H9 (cell line): ENCODE data around the gene UQCRC1. TPM values are rescaled to one million over a fixed set of nuclear protein-coding genes. Genes with fewer than 3 reads are reported as not detected.

Experiments used
- DNase-seq: peaks from one replicate; pipeline ENCODE4 v3.0.0-alpha.2; 2017
- H2AFZ ChIP-seq: one replicate; pipeline ENCODE4 v1.6.1; 2013; ENCODE audit warnings: mild to moderate bottlenecking, low read length, control low read depth, moderate library complexity
- H2AK5ac ChIP-seq: 2 replicates; pipeline ENCODE4 v1.6.1; 2013; ENCODE audit warnings: low read length, control low read depth, mixed read lengths; ENCODE audit not compliant: insufficient read length
- H2BK120ac ChIP-seq: one replicate; pipeline ENCODE4 v1.6.1; 2013; ENCODE audit warnings: low read depth, mild to moderate bottlenecking, low read length, control low read depth, inconsistent platforms; ENCODE audit not compliant: poor library complexity, severe bottlenecking
- H2BK12ac ChIP-seq: 2 replicates; pipeline ENCODE4 v1.6.1; 2013; ENCODE audit warnings: low read length, control low read depth, mixed read lengths, low read depth; ENCODE audit not compliant: insufficient read length
- H2BK15ac ChIP-seq: 2 replicates; pipeline ENCODE4 v1.6.1; 2013; ENCODE audit warnings: low read depth, low read length, control low read depth
- H2BK20ac ChIP-seq: one replicate; pipeline ENCODE4 v1.6.1; 2013; ENCODE audit warnings: low read depth, mild to moderate bottlenecking, low read length, control low read depth, inconsistent platforms; ENCODE audit not compliant: poor library complexity, severe bottlenecking
- H2BK5ac ChIP-seq: 2 replicates; pipeline ENCODE4 v1.6.1; 2013; ENCODE audit warnings: low read length, control low read depth, mixed read lengths; ENCODE audit not compliant: insufficient read length
- H3K14ac ChIP-seq: 2 replicates; pipeline ENCODE4 v1.6.1; 2013; ENCODE audit warnings: low read length, control low read depth; ENCODE audit not compliant: insufficient read depth
- H3K18ac ChIP-seq: 2 replicates; pipeline ENCODE4 v1.6.1; 2013; ENCODE audit warnings: low read depth, mild to moderate bottlenecking, mixed read lengths, low read length, control low read depth; ENCODE audit not compliant: insufficient read length
- H3K23ac ChIP-seq: 2 replicates; pipeline ENCODE4 v1.6.1; 2013; ENCODE audit warnings: low read length, control low read depth, mixed read lengths, low read depth; ENCODE audit not compliant: insufficient read length
- H3K23me2 ChIP-seq: 2 replicates; pipeline ENCODE4 v1.6.1; 2013; ENCODE audit warnings: low read depth, mild to moderate bottlenecking, mixed read lengths, low read length, control low read depth; ENCODE audit not compliant: insufficient read length, poor library complexity, severe bottlenecking
- H3K27ac ChIP-seq: 2 replicates; pipeline ENCODE4 v1.5.1; 2013; ENCODE audit warnings: low read length, control low read depth, mixed read lengths, low read depth; ENCODE audit not compliant: insufficient read length
- H3K27me3 ChIP-seq: 2 replicates; pipeline ENCODE4 v1.6.1; 2013; ENCODE audit warnings: low read length, control low read depth, inconsistent platforms; ENCODE audit not compliant: insufficient read depth
- H3K4ac ChIP-seq: 2 replicates; pipeline ENCODE4 v1.6.1; 2013; ENCODE audit warnings: low read depth, mild to moderate bottlenecking, control low read depth, inconsistent platforms, low read length, moderate library complexity
- H3K4me1 ChIP-seq: 2 replicates; pipeline ENCODE4 v1.6.1; 2013; ENCODE audit warnings: low read length, control low read depth, inconsistent platforms; ENCODE audit not compliant: insufficient read depth
- H3K4me2 ChIP-seq: 2 replicates; pipeline ENCODE4 v1.6.1; 2013; ENCODE audit warnings: low read length, control low read depth, mixed read lengths; ENCODE audit not compliant: insufficient read length, insufficient read depth
- H3K56ac ChIP-seq: 2 replicates; pipeline ENCODE4 v1.6.1; 2013; ENCODE audit warnings: low read depth, mild to moderate bottlenecking, mixed read lengths, low read length, control low read depth; ENCODE audit not compliant: insufficient read length
- H3K79me1 ChIP-seq: 2 replicates; pipeline ENCODE4 v1.6.1; 2013; ENCODE audit warnings: low read depth, mild to moderate bottlenecking, moderate library complexity, low read length, control low read depth, inconsistent platforms; ENCODE audit not compliant: insufficient read depth, poor library complexity, severe bottlenecking
- H3K79me2 ChIP-seq: 2 replicates; pipeline ENCODE4 v1.6.1; 2013; ENCODE audit warnings: low read length, control low read depth, inconsistent platforms; ENCODE audit not compliant: insufficient read depth
- H3K9ac ChIP-seq: 2 replicates; pipeline ENCODE4 v1.6.1; 2013; ENCODE audit warnings: low read length, control low read depth, mixed read lengths; ENCODE audit not compliant: insufficient read length; ENCODE audit errors: extremely low read depth
- H3K9me3 ChIP-seq: one replicate; pipeline ENCODE4 v1.6.1; 2013; ENCODE audit warnings: low read depth, low read length, inconsistent platforms; ENCODE audit not compliant: control insufficient read depth
- H3T11ph ChIP-seq: one replicate; pipeline ENCODE4 v1.6.1; 2013; ENCODE audit warnings: mild to moderate bottlenecking, low read length, control low read depth, inconsistent platforms
- H4K20me1 ChIP-seq: one replicate; pipeline ENCODE4 v1.6.1; 2013; ENCODE audit not compliant: control insufficient read depth, insufficient read length, insufficient read depth
- H4K5ac ChIP-seq: 2 replicates; pipeline ENCODE4 v1.6.1; 2013; ENCODE audit warnings: low read depth, mild to moderate bottlenecking, mixed read lengths, low read length, control low read depth; ENCODE audit not compliant: insufficient read length
- H4K8ac ChIP-seq: replicated peaks from 2 replicates; pipeline ENCODE4 v1.6.1; 2013; ENCODE audit warnings: low read length, control low read depth, mixed read lengths, low read depth; ENCODE audit not compliant: insufficient read length
- H4K91ac ChIP-seq: 2 replicates; pipeline ENCODE4 v1.6.1; 2013; ENCODE audit warnings: low read depth, mild to moderate bottlenecking, moderate library complexity, mixed read lengths, low read length, control low read depth; ENCODE audit not compliant: insufficient read length
- H3K27ac Mint-ChIP-seq, 3 experiments: 2 replicates in 2 of 3; 3 replicates in 1 of 3; pipeline ENCODE4 v1.8.0; 2020 to 2021; ENCODE audit warnings: mixed read lengths in 3 of 3, mild to moderate bottlenecking in 1 of 3, moderate library complexity in 1 of 3
- H3K27me3 Mint-ChIP-seq: 2 replicates; pipeline ENCODE4 v1.8.0; 2021; ENCODE audit warnings: low read depth, mild to moderate bottlenecking, moderate library complexity, mixed read lengths
- H3K36me3 Mint-ChIP-seq, 3 experiments: 2 replicates in 2 of 3; 3 replicates in 1 of 3; pipeline ENCODE4 v1.8.0; 2020 to 2021; ENCODE audit warnings: low read depth in 3 of 3, mixed read lengths in 3 of 3; ENCODE audit not compliant: insufficient read depth in 1 of 3
- H3K4me1 Mint-ChIP-seq, 2 experiments: 2 replicates each; pipeline ENCODE4 v1.8.0; 2020; ENCODE audit warnings: mixed read lengths in 2 of 2
- H3K4me3 Mint-ChIP-seq, 2 experiments: 2 replicates in 1 of 2; 3 replicates in 1 of 2; pipeline ENCODE4 v1.8.0; 2020 to 2021; ENCODE audit warnings: mild to moderate bottlenecking in 2 of 2, mixed read lengths in 2 of 2, moderate library complexity in 1 of 2
- H3K9me3 Mint-ChIP-seq, 2 experiments: 2 replicates in 1 of 2; 3 replicates in 1 of 2; pipeline ENCODE4 v1.8.0; 2020; ENCODE audit warnings: mild to moderate bottlenecking in 2 of 2, mixed read lengths in 2 of 2, moderate library complexity in 1 of 2
- WGBS: extraction: QIAGEN DNeasy Blood & Tissue Kit; methylation state at CpG from one replicate; pipeline ENCODE4 v1.1.7; 2013; ENCODE audit warnings: missing lambda C conversion rate, low lambda C conversion rate, mixed read lengths; ENCODE audit not compliant: insufficient read length; ENCODE audit errors: extremely low coverage; 5-methylcytosine and 5-hydroxymethylcytosine counted together
- total RNA-seq: library from RNA; stranded (reverse); gene quantifications from 2 replicates; pipeline ENCODE4 v1.2.1, GENCODE V29; 2021
- TF ChIP-seq, protein P1 (sequence below): fragments of 200-600 bp; sonication (generic); conservative IDR thresholded peaks from 3 replicates; pipeline ENCODE4 v1.8.0; 2021; ENCODE audit warnings: antibody characterized with exemption, mild to moderate bottlenecking

Gene UQCRC1
- total RNA-seq, 1 experiment from 2014 or later = 285 TPM

GRCh38 chr3:48593337-48593736 lies 16.1 kb downstream of the UQCRC1 start:
- no peak overlapping the region for H3K23ac ChIP-seq
- no peaks in the 10 kb centered on the region for H3K79me2 ChIP-seq
- H4K5ac ChIP-seq = no peak overlapping the region
- no CpG with 5 or more reads among the region's 9 CpGs for WGBS
- H3K27me3 ChIP-seq = no peaks in the 10 kb centered on the region
- no peak overlapping the region for H2BK12ac ChIP-seq
- Mint-ChIP-seq H3K36me3 (peaks cover 0 to 21% (median 6%) of the 10 kb centered on the region in 3 experiments; a peak in 5 of 7 replicates), H3K27me3 (peaks cover 4% of the 10 kb centered on the region; the same call in 1 of the 2 replicates), H3K4me3 (no peak overlapping the region), H3K27ac (0 out of 7 replicates have a peak overlapping the region, but pooled peaks of 1 of the 3 experiments have one; percentile 28), H3K9me3 (no peaks in the 10 kb centered on the region), H3K4me1 (peaks cover 19 to 26% of the 10 kb centered on the region in 2 experiments)
- H2BK120ac ChIP-seq = no peak overlapping the region
- H3K9me3 ChIP-seq = no peaks in the 10 kb centered on the region
- no peak overlapping the region for H2AK5ac ChIP-seq
- H3K18ac ChIP-seq = no peak overlapping the region
- H3K4ac ChIP-seq = no peak overlapping the region
- no peak overlapping the region for H3K9ac ChIP-seq
- no peaks in the 10 kb centered on the region for H3K23me2 ChIP-seq
- H4K20me1 ChIP-seq = no peaks in the 10 kb centered on the region
- no peak overlapping the region for H3K4me2 ChIP-seq
- no peak overlapping the region for H3K27ac ChIP-seq
- no peak overlapping the region for H3K14ac ChIP-seq
- H3K56ac ChIP-seq = no peak overlapping the region
- H4K91ac ChIP-seq = no peak overlapping the region
- no peak for DNase-seq
- no peak overlapping the region for H2AFZ ChIP-seq
- H3T11ph ChIP-seq = no peak overlapping the region
- H3K79me1 ChIP-seq = no peaks in the 10 kb centered on the region
- H2BK15ac ChIP-seq = no peak overlapping the region
- no peaks in the 10 kb centered on the region for H3K4me1 ChIP-seq
- H2BK5ac ChIP-seq = no peak overlapping the region
- no peak overlapping the region for H2BK20ac ChIP-seq
- no peak overlapping the region for H4K8ac ChIP-seq
- TF ChIP-seq, protein P1, sequence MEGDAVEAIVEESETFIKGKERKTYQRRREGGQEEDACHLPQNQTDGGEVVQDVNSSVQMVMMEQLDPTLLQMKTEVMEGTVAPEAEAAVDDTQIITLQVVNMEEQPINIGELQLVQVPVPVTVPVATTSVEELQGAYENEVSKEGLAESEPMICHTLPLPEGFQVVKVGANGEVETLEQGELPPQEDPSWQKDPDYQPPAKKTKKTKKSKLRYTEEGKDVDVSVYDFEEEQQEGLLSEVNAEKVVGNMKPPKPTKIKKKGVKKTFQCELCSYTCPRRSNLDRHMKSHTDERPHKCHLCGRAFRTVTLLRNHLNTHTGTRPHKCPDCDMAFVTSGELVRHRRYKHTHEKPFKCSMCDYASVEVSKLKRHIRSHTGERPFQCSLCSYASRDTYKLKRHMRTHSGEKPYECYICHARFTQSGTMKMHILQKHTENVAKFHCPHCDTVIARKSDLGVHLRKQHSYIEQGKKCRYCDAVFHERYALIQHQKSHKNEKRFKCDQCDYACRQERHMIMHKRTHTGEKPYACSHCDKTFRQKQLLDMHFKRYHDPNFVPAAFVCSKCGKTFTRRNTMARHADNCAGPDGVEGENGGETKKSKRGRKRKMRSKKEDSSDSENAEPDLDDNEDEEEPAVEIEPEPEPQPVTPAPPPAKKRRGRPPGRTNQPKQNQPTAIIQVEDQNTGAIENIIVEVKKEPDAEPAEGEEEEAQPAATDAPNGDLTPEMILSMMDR = no peak
